K562 (cell line): Measurements from ENCODE around the gene OR8B4. TPM values are rescaled to one million over a fixed set of nuclear protein-coding genes. Genes with fewer than 3 reads are reported as not detected.
A peak's percentile ranks its signal among the peaks of the same experiment; 100 is the strongest.

Source experiments
- ATAC-seq: fragments of 200-7000 bp; cut with Tn5 transposase; 3 replicates; pipeline ENCODE4 v1.9.1; 2020; ENCODE audit warnings: moderate library complexity
- BruUV-seq: library from RNA; stranded (reverse); fragments of 400-500 nt; replicated peaks from 2 replicates; lab custom pipeline; 2021; lab: Mats Ljungman, UMichigan
- CTCF ChIA-PET: fragments of 300-600 bp; formaldehyde crosslinking; extraction: SDS; loops from one replicate; lab custom pipeline; 2021; ENCODE audit warnings: low intra/inter-chr PET ratio; lab: Yijun Ruan, JAX
- POLR2A ChIA-PET: fragments of 300-600, 350-650 bp; sonication (Branson Sonifier 250); formaldehyde crosslinking; extraction: SDS; loops from one replicate; lab custom pipeline; 2021; ENCODE audit warnings: antibody characterized with exemption, inconsistent platforms; lab: Yijun Ruan, JAX
- DNase-seq, 4 experiments: peaks; one replicate each; pipeline versions ENCODE4 v3.0.0 to v3.0.0-alpha.2; 2011 to 2018; ENCODE audit warnings: low spot score in 3 of 4, mixed read lengths in 3 of 4; ENCODE audit errors: extremely low read depth in 1 of 4
- FAIRE-seq: peaks from 2 replicates; lab custom pipeline; 2011; peaks lifted over from hg19 to GRCh38; lab: Jason Lieb, UNC
- H2AFZ ChIP-seq: 2 replicates; pipeline ENCODE4 v1.6.0; 2011; ENCODE audit warnings: low read depth, low read length, control low read depth, inconsistent platforms
- H3K27ac ChIP-seq: fragments of 200-600 bp; 3 replicates; pipeline ENCODE4 v1.8.0; 2011; ENCODE audit warnings: low read depth, mild to moderate bottlenecking, control low read depth, inconsistent platforms, low read length, moderate library complexity, mixed read lengths; ENCODE audit errors: extremely low read depth
- H3K27me3 ChIP-seq, 2 experiments: fragments of 300-600 bp in 1 of 2; 2 replicates in 1 of 2; 3 replicates in 1 of 2; pipeline versions ENCODE4 v1.6.0 to v1.8.0; 2011; ENCODE audit warnings: inconsistent platforms in 2 of 2, low read length in 2 of 2, mild to moderate bottlenecking in 1 of 2, mixed read lengths in 1 of 2, moderate library complexity in 1 of 2; ENCODE audit not compliant: control insufficient read depth in 2 of 2, insufficient read depth in 2 of 2
- H3K36me3 ChIP-seq: fragments of 300-600 bp; 3 replicates; pipeline ENCODE4 v1.8.0; 2011; ENCODE audit warnings: mild to moderate bottlenecking, low read length, inconsistent platforms; ENCODE audit not compliant: control insufficient read depth, insufficient read depth
- H3K4me1 ChIP-seq, 2 experiments: fragments of 200-600 bp in 1 of 2; replicated peaks in 1 of 2; 2 replicates in 1 of 2; 3 replicates in 1 of 2; pipeline versions ENCODE4 v1.5.1 to v1.8.0; 2011; ENCODE audit warnings: inconsistent platforms in 2 of 2, low read length in 2 of 2, mild to moderate bottlenecking in 1 of 2, mixed read lengths in 1 of 2, moderate library complexity in 1 of 2; ENCODE audit not compliant: control insufficient read depth in 2 of 2, insufficient read depth in 2 of 2
- H3K4me2 ChIP-seq: 2 replicates; pipeline ENCODE4 v1.6.1; 2011; ENCODE audit warnings: low read length, control low read depth, inconsistent platforms, mixed read lengths; ENCODE audit not compliant: insufficient read depth
- H3K4me3 ChIP-seq: fragments of 200-600 bp; sonication (generic), shearing (Covaris generic); 2 replicates; pipeline ENCODE4 v1.5.1; 2016; ENCODE audit warnings: control low read depth, inconsistent platforms
- H3K79me2 ChIP-seq: fragments of 200-600 bp; 3 replicates; pipeline ENCODE4 v1.8.0; 2011; ENCODE audit warnings: low read length, inconsistent platforms; ENCODE audit not compliant: control insufficient read depth, insufficient read depth
- H3K9ac ChIP-seq, 2 experiments: 2 replicates each; pipeline versions ENCODE4 v1.6.0 to v1.6.1; 2011; ENCODE audit warnings: low read depth in 2 of 2, low read length in 2 of 2, control low read depth in 1 of 2, inconsistent platforms in 1 of 2, mild to moderate bottlenecking in 1 of 2, mixed read lengths in 1 of 2; ENCODE audit not compliant: insufficient read depth in 1 of 2
- H3K9me1 ChIP-seq: one replicate; pipeline ENCODE4 v1.6.0; 2011; ENCODE audit warnings: inconsistent platforms, mild to moderate bottlenecking, low read length, moderate library complexity; ENCODE audit not compliant: control insufficient read depth, insufficient read depth
- H3K9me3 ChIP-seq: replicated peaks from 2 replicates; pipeline ENCODE4 v1.5.1; 2011; ENCODE audit warnings: low read depth, low read length, inconsistent platforms; ENCODE audit not compliant: control insufficient read depth, insufficient read depth
- H4K20me1 ChIP-seq: replicated peaks from 2 replicates; pipeline ENCODE4 v1.6.1; 2011; ENCODE audit warnings: low read length, inconsistent platforms, mixed read lengths; ENCODE audit not compliant: control insufficient read depth, insufficient read depth
- ARID1B ChIP-seq: fragments of 450-650 bp; IDR thresholded peaks from 2 replicates; pipeline ENCODE4 v1.6.1; 2016; ENCODE audit warnings: antibody characterized with exemption, mild to moderate bottlenecking, inconsistent platforms
- C11orf30 ChIP-seq: fragments of 450-650 bp; IDR thresholded peaks from 2 replicates; pipeline ENCODE4 v1.6.1; 2016; ENCODE audit warnings: low read depth, mild to moderate bottlenecking
- EGR1 ChIP-seq: fragments of 450-650 bp; conservative IDR thresholded peaks from 2 replicates; pipeline ENCODE4 v1.6.1; 2017; ENCODE audit warnings: mild to moderate bottlenecking
- L3MBTL2 ChIP-seq: fragments of 450-650 bp; IDR thresholded peaks from 2 replicates; pipeline ENCODE4 v1.6.1; 2016; ENCODE audit warnings: mild to moderate bottlenecking, moderate library complexity
- MAFF ChIP-seq: IDR thresholded peaks from 2 replicates; pipeline ENCODE4 v1.6.1; 2012; ENCODE audit warnings: low read length, improper control_type of control experiment
- MAFG ChIP-seq: fragments of 450-650 bp; conservative IDR thresholded peaks from 2 replicates; pipeline ENCODE4 v1.6.1; 2016; ENCODE audit warnings: missing genetic modification characterization, missing compliant biosample characterization
- MAFK ChIP-seq: IDR thresholded peaks from 2 replicates; pipeline ENCODE4 v1.6.1; 2011; ENCODE audit warnings: low read length, improper control_type of control experiment
- NFE2 ChIP-seq: IDR thresholded peaks from 2 replicates; pipeline ENCODE4 v1.6.1; 2014; ENCODE audit warnings: antibody characterized with exemption, low read depth
- NFIC ChIP-seq: fragments of 450-650 bp; IDR thresholded peaks from 2 replicates; pipeline ENCODE4 v1.6.1; 2017; ENCODE audit warnings: mild to moderate bottlenecking, inconsistent platforms
- PML ChIP-seq: IDR thresholded peaks from 2 replicates; pipeline ENCODE4 v1.6.1; 2012; ENCODE audit warnings: low read length, inconsistent platforms
- RBM25 ChIP-seq: fragments of 200-400 bp; formaldehyde crosslinking; IDR thresholded peaks from 2 replicates; pipeline ENCODE4 v1.6.1; 2018; ENCODE audit warnings: low read length, low read depth, moderate library complexity; ENCODE audit not compliant: severe bottlenecking
- RUNX1 ChIP-seq: sonication (generic); IDR thresholded peaks from 2 replicates; pipeline ENCODE4 v1.6.1; 2016; ENCODE audit warnings: antibody characterized with exemption, low read depth
- ZNF316 ChIP-seq: fragments of 450-650 bp; IDR thresholded peaks from 2 replicates; pipeline ENCODE4 v1.6.1; 2016
- ZNF830 ChIP-seq: fragments of 250-450 bp; sonication (Bioruptor Pico); IDR thresholded peaks from 2 replicates; pipeline ENCODE4 v1.5.0; 2021; ENCODE audit warnings: mild to moderate bottlenecking
- WGBS: fragments of 100-300 bp; shearing (Covaris generic); methylation state at CpG from one replicate; pipeline ENCODE4 v1.1.6; 2016; ENCODE audit warnings: low coverage, mixed read lengths; ENCODE audit not compliant: insufficient coverage; ENCODE audit errors: missing lambda C conversion rate; 5-methylcytosine and 5-hydroxymethylcytosine counted together
- in situ Hi-C: fragments of 300-500 bp; cut with MboI; formaldehyde crosslinking; loops from 4 replicates; pipeline ENCODE4 v1.15.0; 2018; ENCODE audit warnings: inconsistent platforms, mixed read lengths
- intact Hi-C: fragments of 100-400 bp; cut with micrococcal nuclease; formaldehyde crosslinking; loops from 2 replicates; pipeline ENCODE4 v1.14.2; 2022
- polyA plus RNA-seq, 8 experiments: library from polyadenylated mRNA; depleted of rRNA in 4 of 8; stranded (reverse) in 5 of 8; unstranded in 3 of 8; fragments of >200 nt; fragmentation: Nextera tagmentation in 2 of 8; fragmentation: Illumina TruSeq in 1 of 8; extraction: Ambion mirVana in 2 of 8; extraction: Trizol in 1 of 8; gene quantifications; 2 replicates each; pipeline versions ENCODE4 v1.2.1 to v1.2.3, GENCODE V29; 2011 to 2014; ENCODE audit warnings: inconsistent platforms in 1 of 8, missing spikeins in 1 of 8
- total RNA-seq, 7 experiments: library from RNA; depleted of rRNA in 6 of 7; stranded (reverse); fragments of >200 nt in 6 of 7; fragmentation: Illumina TruSeq in 2 of 7; extraction: Trizol in 2 of 7; gene quantifications; 2 replicates each; pipeline versions ENCODE4 v1.2.1 to v1.2.3, GENCODE V29; 2011 to 2021; ENCODE audit warnings: low replicate concordance in 1 of 7
- TF ChIP-seq, protein P1 (sequence below): fragments of 450-650 bp; IDR thresholded peaks from 2 replicates; pipeline ENCODE4 v1.6.1; 2016; ENCODE audit warnings: low read depth, mild to moderate bottlenecking, moderate library complexity
- TF ChIP-seq, protein P2 (sequence below): fragments of 450-650 bp; IDR thresholded peaks from one replicate; pipeline ENCODE4 v1.6.1; 2018; ENCODE audit warnings: mild to moderate bottlenecking, moderate library complexity; ENCODE audit not compliant: partially characterized antibody
- TF ChIP-seq, protein P3 (sequence below), 2 experiments: fragments of 450-650 bp in 1 of 2; sonication (generic) in 1 of 2; formaldehyde crosslinking; conservative IDR thresholded peaks; 2 replicates each; pipeline versions ENCODE4 v1.4.0 to v1.8.1; 2020 to 2022; ENCODE audit warnings: mild to moderate bottlenecking in 1 of 2, missing genetic modification reagents in 1 of 2

Gene OR8B4
- total and polyA plus RNA-seq, 9 of the 15 experiments (the other 6 are each of a cell fraction or from before 2014, with no cell fraction given) = not detected

DNA sequence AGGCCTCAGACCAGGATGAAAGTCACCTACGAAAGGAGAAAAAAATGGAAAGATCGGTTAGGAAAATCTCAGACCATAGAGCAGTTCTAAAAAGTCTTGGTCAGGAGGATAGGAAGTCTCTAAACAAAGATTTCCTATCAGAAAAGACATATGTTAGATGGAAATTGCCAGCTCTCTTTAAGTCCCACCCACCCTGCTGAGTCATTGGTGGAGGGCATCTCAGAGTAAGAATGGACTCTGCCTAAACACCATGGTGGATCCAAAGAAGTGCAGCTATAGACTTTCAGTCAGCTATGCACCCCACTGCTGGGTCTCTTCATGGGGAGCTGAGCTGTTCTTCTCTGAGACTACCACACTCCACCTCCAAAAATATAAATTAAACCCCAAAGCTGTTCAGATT is 44.1 kb downstream of the OR8B4 start:
- H3K27ac ChIP-seq = no peak overlapping the region; the same call in 2 of the 3 replicates
- H3K4me2 ChIP-seq = no peak overlapping the region
- H3K9me1 ChIP-seq = no peaks in the 10 kb centered on the region
- H3K4me1 ChIP-seq = peaks cover 0 to 2% of the 10 kb centered on the region in 2 experiments; a peak in 2 of 5 replicates
- intact Hi-C loops = loop anchor here (10.0 kb wide), 1 partner anchor 56 kb away; the partner anchor contains the start of gene OR8D2
- no peaks in the 10 kb centered on the region for H4K20me1 ChIP-seq
- no peak for TF ChIP-seq PML
- peak; percentile 47; the same call in 1 of the 2 replicates for TF ChIP-seq MAFK
- TF ChIP-seq, protein P1, sequence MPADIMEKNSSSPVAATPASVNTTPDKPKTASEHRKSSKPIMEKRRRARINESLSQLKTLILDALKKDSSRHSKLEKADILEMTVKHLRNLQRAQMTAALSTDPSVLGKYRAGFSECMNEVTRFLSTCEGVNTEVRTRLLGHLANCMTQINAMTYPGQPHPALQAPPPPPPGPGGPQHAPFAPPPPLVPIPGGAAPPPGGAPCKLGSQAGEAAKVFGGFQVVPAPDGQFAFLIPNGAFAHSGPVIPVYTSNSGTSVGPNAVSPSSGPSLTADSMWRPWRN = no peak
- TF ChIP-seq L3MBTL2 = no peak
- TF ChIP-seq MAFG (tag) = peak; percentile 40; the same call in 1 of the 2 replicates
- TF ChIP-seq ZNF830 = no peak
- TF ChIP-seq C11orf30 = peak; percentile 55
- TF ChIP-seq ARID1B = peak; percentile 36; the same call in 1 of the 2 replicates
- TF ChIP-seq RBM25 = no peak
- no peak for TF ChIP-seq RUNX1
- TF ChIP-seq, protein P2, sequence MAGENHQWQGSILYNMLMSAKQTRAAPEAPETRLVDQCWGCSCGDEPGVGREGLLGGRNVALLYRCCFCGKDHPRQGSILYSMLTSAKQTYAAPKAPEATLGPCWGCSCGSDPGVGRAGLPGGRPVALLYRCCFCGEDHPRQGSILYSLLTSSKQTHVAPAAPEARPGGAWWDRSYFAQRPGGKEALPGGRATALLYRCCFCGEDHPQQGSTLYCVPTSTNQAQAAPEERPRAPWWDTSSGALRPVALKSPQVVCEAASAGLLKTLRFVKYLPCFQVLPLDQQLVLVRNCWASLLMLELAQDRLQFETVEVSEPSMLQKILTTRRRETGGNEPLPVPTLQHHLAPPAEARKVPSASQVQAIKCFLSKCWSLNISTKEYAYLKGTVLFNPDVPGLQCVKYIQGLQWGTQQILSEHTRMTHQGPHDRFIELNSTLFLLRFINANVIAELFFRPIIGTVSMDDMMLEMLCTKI = no peak
- TF ChIP-seq, protein P3, sequence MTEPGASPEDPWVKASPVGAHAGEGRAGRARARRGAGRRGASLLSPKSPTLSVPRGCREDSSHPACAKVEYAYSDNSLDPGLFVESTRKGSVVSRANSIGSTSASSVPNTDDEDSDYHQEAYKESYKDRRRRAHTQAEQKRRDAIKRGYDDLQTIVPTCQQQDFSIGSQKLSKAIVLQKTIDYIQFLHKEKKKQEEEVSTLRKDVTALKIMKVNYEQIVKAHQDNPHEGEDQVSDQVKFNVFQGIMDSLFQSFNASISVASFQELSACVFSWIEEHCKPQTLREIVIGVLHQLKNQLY (CRISPR knock-in tag; conservative IDR thresholded peaks at IDR 0.05) = no peak
- peak; percentile 41; the same call in 1 of the 2 replicates for TF ChIP-seq MAFF
- TF ChIP-seq EGR1 = no peak
- TF ChIP-seq ZNF316 = peak; percentile 44
- peak; percentile 83 for TF ChIP-seq NFE2
- TF ChIP-seq NFIC = no peak
- no TSS peak for BruUV-seq
- H2AFZ ChIP-seq = no peak overlapping the region
- CTCF ChIA-PET = interaction anchor here (0.7 kb wide), 1 partner anchor 34 kb away, joined by 4 read pairs; no protein-coding TSS in a partner anchor
- no peak overlapping the region for H3K4me3 ChIP-seq
- whole genome bisulfite sequencing = 52% methylated on average over 2 of the region's 2 CpGs
- no peaks in the 10 kb centered on the region for H3K36me3 ChIP-seq
- H3K79me2 ChIP-seq = no peaks in the 10 kb centered on the region
- DNase-seq (peak in 1 of 4 experiments; percentile 38), FAIRE-seq (peak; percentile 63), ATAC-seq (peak; percentile 80)
- POLR2A ChIA-PET = no interaction called here
- in situ Hi-C loops = no loop called here
- no peaks in the 10 kb centered on the region for H3K27me3 ChIP-seq
- H3K9ac ChIP-seq = no peak overlapping the region
- H3K9me3 ChIP-seq = no peaks in the 10 kb centered on the region
